ENCODE data around the gene SUPT5H.

The SUPT5H gene

GRCh38 chr19:39445196-39446111 is at the start of gene SUPT5H:
TSS of gene SUPT5H (plus strand) at chr19:39445582. CDS start at chr19:39445891, 309 bp downstream.
- DNase-seq = peak; percentile 93

GRCh38 chr19:39397360-39398296 is 47.8 kb upstream of the SUPT5H start:
- DNase-seq = peak; percentile 21

- DNase-seq = no peak
Observed at GRCh38 chr19:39398297-39398864, 47.0 kb upstream of the SUPT5H start.

GRCh38 chr19:39399668-39400050 is 45.7 kb upstream of the SUPT5H start:
- DNase-seq = no peak

- DNase-seq = no peak
Observed at GRCh38 chr19:39400061-39400460, 45.3 kb upstream of the SUPT5H start.

GRCh38 chr19:39401070-39401548 is 44.3 kb upstream of the SUPT5H start:
- DNase-seq = no peak

GRCh38 chr19:39401549-39402345 is 43.6 kb upstream of the SUPT5H start:
- no peak for DNase-seq

- peak; percentile 25 for DNase-seq
Observed at GRCh38 chr19:39402346-39403300, 42.8 kb upstream of the SUPT5H start.

GRCh38 chr19:39403331-39404312 is 41.8 kb upstream of the SUPT5H start:
- DNase-seq = peak; percentile 30

GRCh38 chr19:39405261-39405957 is 40.0 kb upstream of the SUPT5H start:
- DNase-seq = no peak

- DNase-seq = no peak
Observed at GRCh38 chr19:39405958-39406655, 39.3 kb upstream of the SUPT5H start.

GRCh38 chr19:39406656-39407409 is 38.5 kb upstream of the SUPT5H start, which contains the start of gene ZFP36:
TSS of gene ZFP36 (plus strand) at chr19:39406847. CDS start at chr19:39406905, 58 bp downstream.
- peak; percentile 17 for DNase-seq

- no peak for DNase-seq
Observed at GRCh38 chr19:39407410-39407659, 38.0 kb upstream of the SUPT5H start.

- no peak for DNase-seq
Observed at GRCh38 chr19:39407660-39408391, 37.6 kb upstream of the SUPT5H start.

GRCh38 chr19:39408392-39409207 is 36.8 kb upstream of the SUPT5H start:
- DNase-seq = no peak

Data from DMS 273 treated with DMSO at 0.1 percent for 48 hours (cell line).